Esophagus muscularis mucosa (tissue), 4 donors: ENCODE data around the gene OPTC.

Source experiments
- CTCF ChIP-seq, 3 experiments: fragments of 200-600 bp in 2 of 3; fragments of 450-650 bp in 1 of 3; sonication (generic) in 2 of 3; IDR thresholded peaks; one replicate each; pipeline ENCODE4 v1.5.1; 2017 to 2019; ENCODE audit warnings: antibody characterized with exemption in 3 of 3, mild to moderate bottlenecking in 2 of 3, moderate library complexity in 1 of 3
- EP300 ChIP-seq: sonication (generic); formaldehyde crosslinking; IDR thresholded peaks from one replicate; pipeline ENCODE4 v1.6.1; 2017; ENCODE audit warnings: antibody characterized with exemption
- POLR2A ChIP-seq: fragments of 450-650 bp; IDR thresholded peaks from one replicate; pipeline ENCODE4 v1.6.1; 2017; ENCODE audit warnings: antibody characterized with exemption, moderate library complexity, mild to moderate bottlenecking, low read depth

GRCh38 chr1:203544978-203545816 is 51.2 kb downstream of the OPTC start:
- TF ChIP-seq POLR2A: no peak
- no peak for TF ChIP-seq EP300
- no peak for TF ChIP-seq CTCF (IDR thresholded peaks at IDR 0.05)
